Suprapubic skin (tissue), 3 donors: Measurements from ENCODE around the gene DUSP23.

Source experiments
- POLR2A ChIP-seq, 2 donors: fragments of 450-650 bp; IDR thresholded peaks; one replicate each; pipeline ENCODE4 v1.6.1; 2017; ENCODE audit warnings: antibody characterized with exemption in 2 of 2, mild to moderate bottlenecking in 2 of 2, moderate library complexity in 2 of 2
- TF ChIP-seq, protein P1 (sequence below), 2 donors: fragments of 200-600 bp in 1 of 2; fragments of 450-650 bp in 1 of 2; sonication (generic) in 1 of 2; IDR thresholded peaks; one replicate each; pipeline ENCODE4 v1.5.1; 2016 to 2019; ENCODE audit warnings: antibody characterized with exemption in 2 of 2, mild to moderate bottlenecking in 1 of 2, moderate library complexity in 1 of 2

- TF ChIP-seq, protein P1, sequence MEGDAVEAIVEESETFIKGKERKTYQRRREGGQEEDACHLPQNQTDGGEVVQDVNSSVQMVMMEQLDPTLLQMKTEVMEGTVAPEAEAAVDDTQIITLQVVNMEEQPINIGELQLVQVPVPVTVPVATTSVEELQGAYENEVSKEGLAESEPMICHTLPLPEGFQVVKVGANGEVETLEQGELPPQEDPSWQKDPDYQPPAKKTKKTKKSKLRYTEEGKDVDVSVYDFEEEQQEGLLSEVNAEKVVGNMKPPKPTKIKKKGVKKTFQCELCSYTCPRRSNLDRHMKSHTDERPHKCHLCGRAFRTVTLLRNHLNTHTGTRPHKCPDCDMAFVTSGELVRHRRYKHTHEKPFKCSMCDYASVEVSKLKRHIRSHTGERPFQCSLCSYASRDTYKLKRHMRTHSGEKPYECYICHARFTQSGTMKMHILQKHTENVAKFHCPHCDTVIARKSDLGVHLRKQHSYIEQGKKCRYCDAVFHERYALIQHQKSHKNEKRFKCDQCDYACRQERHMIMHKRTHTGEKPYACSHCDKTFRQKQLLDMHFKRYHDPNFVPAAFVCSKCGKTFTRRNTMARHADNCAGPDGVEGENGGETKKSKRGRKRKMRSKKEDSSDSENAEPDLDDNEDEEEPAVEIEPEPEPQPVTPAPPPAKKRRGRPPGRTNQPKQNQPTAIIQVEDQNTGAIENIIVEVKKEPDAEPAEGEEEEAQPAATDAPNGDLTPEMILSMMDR (IDR thresholded peaks at IDR 0.05), result no peak
- no peak for TF ChIP-seq POLR2A (IDR thresholded peaks at IDR 0.05)
Observed at GRCh38 chr1:159791031-159791430, 10.3 kb downstream of the DUSP23 start.
